GDM1 (cell line): ENCODE data around the gene TIGIT.

Experiments
- DNase-seq: peaks from one replicate; lab custom pipeline; 2025; lab: John Stamatoyannopoulos, UW

The TIGIT gene

DNA sequence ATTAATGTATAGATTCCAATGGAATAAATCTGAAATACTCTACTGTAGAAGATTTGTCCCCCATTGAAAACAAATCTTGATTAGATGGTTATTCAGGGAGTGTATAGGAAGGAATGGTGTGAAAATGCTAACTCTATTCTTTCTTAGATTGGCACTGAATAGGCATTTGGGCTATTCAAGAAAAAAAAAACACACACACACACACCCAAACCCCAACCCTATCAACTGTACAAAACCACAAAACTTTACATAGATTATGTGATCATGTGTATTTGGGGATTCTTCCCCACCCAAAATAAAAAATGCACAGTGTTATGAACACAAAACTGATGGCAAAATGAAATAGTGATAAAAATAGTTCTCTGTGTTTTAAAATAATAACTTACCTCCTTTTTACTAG lies 61.8 kb downstream of the TIGIT start:
- no peak for DNase-seq

GRCh38 chr3:114356066-114356465 lies 62.2 kb downstream of the TIGIT start:
- DNase-seq = no peak

DNA sequence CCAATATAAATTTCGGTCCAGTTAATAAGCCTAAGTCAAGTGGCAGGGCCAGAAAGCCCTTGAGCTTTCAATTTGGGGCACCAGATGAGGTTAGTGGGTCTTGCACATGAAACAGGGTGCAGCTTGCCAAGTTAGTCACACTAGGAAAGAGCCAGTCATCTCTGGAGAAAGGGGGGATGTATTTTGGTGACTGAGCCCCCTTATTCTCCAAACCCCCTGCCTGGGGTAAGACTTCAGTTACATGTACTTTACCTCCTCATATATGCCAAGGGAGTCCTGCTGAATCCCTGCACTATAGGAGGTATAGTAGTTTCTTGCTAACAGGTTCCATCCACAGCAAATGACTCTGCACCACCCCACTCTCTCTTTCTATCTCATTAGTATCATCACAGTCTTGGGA lies 62.7 kb downstream of the TIGIT start:
- DNase-seq = no peak
